ENCODE data around the gene HYDIN. TPM values are rescaled to one million over a fixed set of nuclear protein-coding genes. Genes with fewer than 3 reads are reported as not detected.

Gene HYDIN
- total RNA-seq, 2 experiments from 2014 or later = not detected

- Mint-ChIP-seq H3K36me3 (ENCODE audit: low read depth) (no peaks in the 10 kb centered on the region), H3K4me3 (peak within 1 kb of the TSS; percentile 88), H3K4me1 (ENCODE audit: low read depth) (peaks cover 19% of the 10 kb centered on the region), H3K9me3 (peaks cover 3% of the 10 kb centered on the region), H3K27ac (peak within 1 kb of the TSS; percentile 32), H3K27me3 (ENCODE audit: low read depth) (no peaks in the 10 kb centered on the region)
- DNase-seq = peak; percentile 98
- intact Hi-C loops (cut with micrococcal nuclease) = loop anchor here (1.0 to 10.0 kb wide), 4 partner anchors 486 to 814 kb away; partner anchors contain the start of gene CMTR2
- CTCF ChIA-PET = interaction anchor here (1.6 kb wide), 1 partner anchor 30 kb away, joined by 4 read pairs; no protein-coding TSS in a partner anchor
Observed at GRCh38 chr16:70800781-70801480, 429.6 kb downstream of the HYDIN start, which contains the start of gene VAC14. Gene VAC14, minus strand, starts transcription at chr16:70801158. Its CDS starts 258 bp downstream, at chr16:70800900.

GRCh38 chr16:70800311-70800710 lies 430.2 kb downstream of the HYDIN start:
- H3K4me1 Mint-ChIP-seq (ENCODE audit: low read depth) = peaks cover 20% of the 10 kb centered on the region
- H3K27ac Mint-ChIP-seq = no peak overlapping the region
- no peaks in the 10 kb centered on the region for H3K27me3 Mint-ChIP-seq (ENCODE audit: low read depth)
- CTCF ChIA-PET = interaction anchor here (1.6 kb wide), 1 partner anchor 29 kb away, joined by 4 read pairs; no protein-coding TSS in a partner anchor
- H3K36me3 Mint-ChIP-seq (ENCODE audit: low read depth) = no peaks in the 10 kb centered on the region
- intact Hi-C loops (cut with micrococcal nuclease) = loop anchor here (5.0 to 10.0 kb wide), 3 partner anchors 487 to 814 kb away; partner anchors contain the start of gene CMTR2
- peak overlapping the region; percentile 88 for H3K4me3 Mint-ChIP-seq
- peaks cover 3% of the 10 kb centered on the region for H3K9me3 Mint-ChIP-seq
- DNase-seq = no peak

GRCh38 chr16:70796301-70796700 lies 434.2 kb downstream of the HYDIN start:
- intact Hi-C loops (cut with micrococcal nuclease) = no loop called here
- H3K9me3 Mint-ChIP-seq = no peaks in the 10 kb centered on the region
- CTCF ChIA-PET = no interaction called here

GRCh38 chr16:70795296-70795912 lies 435.1 kb downstream of the HYDIN start:
- CTCF ChIA-PET = no interaction called here
- H3K27me3 Mint-ChIP-seq (ENCODE audit: low read depth) = no peaks in the 10 kb centered on the region
- H3K36me3 Mint-ChIP-seq (ENCODE audit: low read depth) = no peaks in the 10 kb centered on the region
- no peak for DNase-seq
- no peak overlapping the region for H3K27ac Mint-ChIP-seq
- no peaks in the 10 kb centered on the region for H3K9me3 Mint-ChIP-seq
- H3K4me1 Mint-ChIP-seq (ENCODE audit: low read depth) = peaks cover 26% of the 10 kb centered on the region
- no peak overlapping the region for H3K4me3 Mint-ChIP-seq
- intact Hi-C loops (cut with micrococcal nuclease) = no loop called here

More at GRCh38 chr16:70796301-70796700, 434.2 kb downstream of the HYDIN start:
- DNase-seq = no peak
- Mint-ChIP-seq H3K36me3 (ENCODE audit: low read depth) (no peaks in the 10 kb centered on the region), H3K4me1 (ENCODE audit: low read depth) (peaks cover 27% of the 10 kb centered on the region), H3K27me3 (ENCODE audit: low read depth) (no peaks in the 10 kb centered on the region), H3K4me3 (no peak overlapping the region), H3K27ac (no peak overlapping the region)

GRCh38 chr16:70793851-70794502 lies 436.5 kb downstream of the HYDIN start:
- H3K9me3 Mint-ChIP-seq = no peaks in the 10 kb centered on the region
- H3K4me1 Mint-ChIP-seq (ENCODE audit: low read depth) = peaks cover 18% of the 10 kb centered on the region
- H3K4me3 Mint-ChIP-seq = no peak overlapping the region
- no peaks in the 10 kb centered on the region for H3K27me3 Mint-ChIP-seq (ENCODE audit: low read depth)
- intact Hi-C loops (cut with micrococcal nuclease) = no loop called here
- no peaks in the 10 kb centered on the region for H3K36me3 Mint-ChIP-seq (ENCODE audit: low read depth)
- H3K27ac Mint-ChIP-seq = no peak overlapping the region
- DNase-seq = no peak
- CTCF ChIA-PET = interaction anchor here (0.7 kb wide), 1 partner anchor 16 kb away, joined by 3 read pairs; no protein-coding TSS in a partner anchor

GRCh38 chr16:70790815-70791214 lies 439.7 kb downstream of the HYDIN start:
- H3K27me3 Mint-ChIP-seq (ENCODE audit: low read depth) = no peaks in the 10 kb centered on the region
- H3K27ac Mint-ChIP-seq = no peak overlapping the region
- DNase-seq = no peak
- H3K36me3 Mint-ChIP-seq (ENCODE audit: low read depth) = no peaks in the 10 kb centered on the region
- H3K9me3 Mint-ChIP-seq = no peaks in the 10 kb centered on the region
- peaks cover 13% of the 10 kb centered on the region for H3K4me1 Mint-ChIP-seq (ENCODE audit: low read depth)
- H3K4me3 Mint-ChIP-seq = no peak overlapping the region
- intact Hi-C loops (cut with micrococcal nuclease) = no loop called here
- CTCF ChIA-PET = interaction anchor here (2.1 kb wide), 1 partner anchor 20 kb away, joined by 7 read pairs; no protein-coding TSS in a partner anchor

- Mint-ChIP-seq H3K4me1 (ENCODE audit: low read depth) (peaks cover 12% of the 10 kb centered on the region), H3K36me3 (ENCODE audit: low read depth) (no peaks in the 10 kb centered on the region), H3K4me3 (no peak overlapping the region), H3K27ac (no peak overlapping the region), H3K9me3 (no peaks in the 10 kb centered on the region), H3K27me3 (ENCODE audit: low read depth) (no peaks in the 10 kb centered on the region)
- CTCF ChIA-PET = no interaction called here
- no peak for DNase-seq
- intact Hi-C loops (cut with micrococcal nuclease) = no loop called here
Observed at GRCh38 chr16:70789595-70790447, 440.7 kb downstream of the HYDIN start.

- Mint-ChIP-seq H3K27ac (no peak overlapping the region), H3K4me1 (ENCODE audit: low read depth) (peaks cover 9% of the 10 kb centered on the region), H3K27me3 (ENCODE audit: low read depth) (no peaks in the 10 kb centered on the region), H3K4me3 (no peak overlapping the region), H3K9me3 (no peaks in the 10 kb centered on the region), H3K36me3 (ENCODE audit: low read depth) (peaks cover 6% of the 10 kb centered on the region)
- no peak for DNase-seq
- CTCF ChIA-PET = interaction anchor here (1.8 kb wide), 1 partner anchor 17 kb away, joined by 9 read pairs; no protein-coding TSS in a partner anchor
- intact Hi-C loops (cut with micrococcal nuclease) = no loop called here
Observed at GRCh38 chr16:70788668-70789594, 441.6 kb downstream of the HYDIN start.

GRCh38 chr16:70786020-70786755 lies 444.3 kb downstream of the HYDIN start:
- no peaks in the 10 kb centered on the region for H3K27me3 Mint-ChIP-seq (ENCODE audit: low read depth)
- CTCF ChIA-PET = no interaction called here
- no peak overlapping the region for H3K4me3 Mint-ChIP-seq
- H3K36me3 Mint-ChIP-seq (ENCODE audit: low read depth) = peaks cover 20% of the 10 kb centered on the region
- peaks cover 5% of the 10 kb centered on the region for H3K4me1 Mint-ChIP-seq (ENCODE audit: low read depth)
- intact Hi-C loops (cut with micrococcal nuclease) = no loop called here
- no peaks in the 10 kb centered on the region for H3K9me3 Mint-ChIP-seq
- H3K27ac Mint-ChIP-seq = no peak overlapping the region
- DNase-seq = no peak

- H3K9me3 Mint-ChIP-seq = no peaks in the 10 kb centered on the region
- CTCF ChIA-PET = interaction anchor here (2.2 kb wide), 1 partner anchor 14 kb away, joined by 9 read pairs; no protein-coding TSS in a partner anchor
- no peak for DNase-seq
- no peaks in the 10 kb centered on the region for H3K27me3 Mint-ChIP-seq (ENCODE audit: low read depth)
- intact Hi-C loops (cut with micrococcal nuclease) = no loop called here
- no peak overlapping the region for H3K4me3 Mint-ChIP-seq
- H3K4me1 Mint-ChIP-seq (ENCODE audit: low read depth) = peaks cover under 1% of the 10 kb centered on the region
- peaks cover 28% of the 10 kb centered on the region for H3K36me3 Mint-ChIP-seq (ENCODE audit: low read depth)
- H3K27ac Mint-ChIP-seq = no peak overlapping the region
Observed at GRCh38 chr16:70784692-70785555, 445.6 kb downstream of the HYDIN start.

Data from activated naive CD4-positive, alpha-beta T cell treated with anti-CD3 and anti-CD28 coated beads for 36 hours (primary cell).